ENCODE measurements around the gene GLP2R.

- TF ChIP-seq CTCF (conservative IDR thresholded peaks at IDR 0.05; ENCODE audit: low read length) (no peak), EZH2phosphoT487 (IDR thresholded peaks at IDR 0.05; ENCODE audit: borderline replicate concordance, low read depth, low read length) (no peak)
Measured at GRCh38 chr17:9878356-9878755, 52.6 kb downstream of the GLP2R start.
